ENCODE measurements around the gene ABCB6. TPM values are rescaled to one million over a fixed set of nuclear protein-coding genes. Genes with fewer than 3 reads are reported as not detected.

The ABCB6 gene
- 23.8 TPM for total RNA-seq

DNA sequence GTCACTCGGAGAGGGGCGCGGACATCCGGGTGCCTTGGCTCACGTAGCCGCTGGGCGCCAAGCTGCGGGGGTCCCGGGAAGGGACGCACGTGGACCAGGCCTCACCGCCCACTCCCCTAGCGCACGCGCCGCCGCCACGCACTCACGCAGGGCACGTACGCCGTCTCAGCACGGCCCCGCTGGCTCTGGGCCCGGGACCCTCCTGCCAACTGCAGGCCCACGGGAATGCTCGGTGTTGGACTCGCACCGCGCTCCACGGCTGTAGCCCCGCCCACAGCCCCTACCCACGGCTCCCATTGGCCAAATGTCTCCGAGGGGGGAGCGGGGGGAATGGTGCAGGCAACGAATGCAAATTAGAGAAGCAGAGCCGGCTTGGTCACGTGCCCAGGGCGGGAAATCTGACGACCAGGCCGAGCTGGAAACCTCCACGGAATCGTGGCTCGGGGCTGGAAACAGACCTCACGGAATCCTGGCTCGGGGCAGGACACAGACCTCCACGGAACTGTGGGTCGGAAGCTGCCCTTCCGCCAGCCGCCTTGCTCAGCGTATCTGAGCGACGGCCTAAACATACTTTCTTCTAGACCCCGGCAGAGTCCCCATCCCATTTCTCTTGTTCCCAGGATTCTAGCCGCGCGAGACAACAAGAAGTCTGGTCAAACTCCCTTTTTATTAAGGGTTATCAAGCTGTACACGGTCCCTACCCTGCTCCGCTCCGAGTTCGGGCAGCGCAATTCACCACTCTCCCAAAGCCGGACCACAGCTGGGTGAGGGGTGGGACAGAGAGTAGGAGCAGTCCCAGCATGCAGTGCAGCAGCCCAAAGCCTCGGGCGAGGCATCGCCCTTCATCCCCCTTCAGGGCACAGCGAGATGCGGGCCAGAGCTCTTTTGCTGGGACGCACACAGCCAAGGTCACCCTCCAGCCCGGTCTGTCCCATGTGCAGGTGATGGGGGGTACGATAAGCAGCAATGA is at the start of gene ABCB6:
ABCB6 (minus strand) TSS at position 227 of the 970 bp plus-strand sequence. CDS start 285 bp downstream, outside the sequence.
- intact Hi-C loops (cut with DNase I), result loop anchor here (2.0 kb wide), 1 partner anchor 42 kb away; the partner anchor contains the start of gene CNPPD1
- peak in 1 of 2 donors; percentile 97 for DNase-seq (ENCODE audit: extremely low spot score in 2 of 2)
- no peaks in the 10 kb centered on the region for H3K9me3 ChIP-seq
- peaks cover 40% of the 10 kb centered on the region for H3K4me1 ChIP-seq
- H3K27me3 ChIP-seq, result no peaks in the 10 kb centered on the region
- H3K36me3 ChIP-seq, result peaks cover 0 to 67% of the 10 kb centered on the region in 2 donors
- peak within 1 kb of the TSS; percentile 84 for H3K27ac ChIP-seq
- H3K4me3 ChIP-seq, result peak within 1 kb of the TSS; percentile 45 to 60
- TF ChIP-seq POLR2A (IDR thresholded peaks at IDR 0.05), result peak in 1 of 2 donors; percentile 53
- TF ChIP-seq, protein P1, sequence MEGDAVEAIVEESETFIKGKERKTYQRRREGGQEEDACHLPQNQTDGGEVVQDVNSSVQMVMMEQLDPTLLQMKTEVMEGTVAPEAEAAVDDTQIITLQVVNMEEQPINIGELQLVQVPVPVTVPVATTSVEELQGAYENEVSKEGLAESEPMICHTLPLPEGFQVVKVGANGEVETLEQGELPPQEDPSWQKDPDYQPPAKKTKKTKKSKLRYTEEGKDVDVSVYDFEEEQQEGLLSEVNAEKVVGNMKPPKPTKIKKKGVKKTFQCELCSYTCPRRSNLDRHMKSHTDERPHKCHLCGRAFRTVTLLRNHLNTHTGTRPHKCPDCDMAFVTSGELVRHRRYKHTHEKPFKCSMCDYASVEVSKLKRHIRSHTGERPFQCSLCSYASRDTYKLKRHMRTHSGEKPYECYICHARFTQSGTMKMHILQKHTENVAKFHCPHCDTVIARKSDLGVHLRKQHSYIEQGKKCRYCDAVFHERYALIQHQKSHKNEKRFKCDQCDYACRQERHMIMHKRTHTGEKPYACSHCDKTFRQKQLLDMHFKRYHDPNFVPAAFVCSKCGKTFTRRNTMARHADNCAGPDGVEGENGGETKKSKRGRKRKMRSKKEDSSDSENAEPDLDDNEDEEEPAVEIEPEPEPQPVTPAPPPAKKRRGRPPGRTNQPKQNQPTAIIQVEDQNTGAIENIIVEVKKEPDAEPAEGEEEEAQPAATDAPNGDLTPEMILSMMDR (IDR thresholded peaks at IDR 0.05), result no peak
- peak; percentile 76 to 90 for TF ChIP-seq POLR2AphosphoS5 (IDR thresholded peaks at IDR 0.05; ENCODE audit: insufficient read depth in 1 of 2, low read depth in 1 of 2)

DNA sequence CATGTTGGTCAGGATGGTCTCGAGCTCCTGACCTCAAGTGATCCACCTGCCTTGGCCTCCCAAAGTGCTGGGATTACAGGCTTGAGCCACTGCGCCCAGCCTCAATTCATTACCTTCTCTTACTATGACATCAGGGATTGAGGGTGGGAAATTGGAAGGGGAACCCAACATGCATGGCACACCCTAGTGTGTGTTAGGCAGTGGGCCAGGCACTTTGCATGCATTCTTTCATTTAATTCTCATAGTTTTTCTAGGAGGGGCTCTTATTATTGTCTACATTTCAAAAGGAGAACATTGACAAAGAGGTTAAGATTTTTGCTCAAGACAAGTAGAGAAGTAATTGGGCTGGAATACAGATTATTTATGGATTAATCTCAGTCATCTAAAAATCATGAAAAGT is 49.5 kb upstream of the ABCB6 start:
- no peaks in the 10 kb centered on the region for H3K4me1 ChIP-seq
- TF ChIP-seq POLR2A (IDR thresholded peaks at IDR 0.05), result no peak
- TF ChIP-seq POLR2AphosphoS5 (IDR thresholded peaks at IDR 0.05; ENCODE audit: insufficient read depth in 1 of 2, low read depth in 1 of 2), result no peak
- TF ChIP-seq, protein P1 (IDR thresholded peaks at IDR 0.05), result no peak
- H3K27ac ChIP-seq, result no peak overlapping the region
- no peak overlapping the region for H3K4me3 ChIP-seq
- H3K36me3 ChIP-seq, result no peaks in the 10 kb centered on the region
- no peak for DNase-seq (ENCODE audit: extremely low spot score in 2 of 2)
- intact Hi-C loops (cut with DNase I), result no loop called here
- no peaks in the 10 kb centered on the region for H3K27me3 ChIP-seq
- H3K9me3 ChIP-seq, result no peaks in the 10 kb centered on the region

DNA sequence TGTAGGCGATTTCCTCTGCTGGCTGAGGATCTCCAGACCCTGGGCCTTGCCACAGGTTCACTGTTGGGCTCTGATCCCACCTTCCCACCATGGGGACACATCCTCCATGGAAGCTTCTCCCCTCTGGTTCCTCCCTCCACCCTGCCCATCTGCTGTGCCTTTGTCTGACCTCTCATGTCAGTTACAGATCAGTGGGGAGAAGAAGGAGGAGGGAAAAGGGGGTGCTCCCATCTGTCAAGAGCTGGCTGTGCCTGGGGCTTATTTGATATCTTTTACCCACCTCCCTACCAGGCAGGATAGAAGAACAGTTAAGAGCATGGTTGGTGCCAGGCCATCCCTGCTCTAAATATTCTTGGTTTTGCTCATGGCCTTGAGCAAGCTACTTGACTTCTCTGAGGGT is 48.1 kb upstream of the ABCB6 start:
- TF ChIP-seq POLR2A (IDR thresholded peaks at IDR 0.05) (no peak), POLR2AphosphoS5 (IDR thresholded peaks at IDR 0.05; ENCODE audit: insufficient read depth in 1 of 2, low read depth in 1 of 2) (no peak)
- TF ChIP-seq, protein P1 (IDR thresholded peaks at IDR 0.05), result no peak
- no peaks in the 10 kb centered on the region for H3K9me3 ChIP-seq
- H3K36me3 ChIP-seq, result no peaks in the 10 kb centered on the region
- intact Hi-C loops (cut with DNase I), result no loop called here
- no peak for DNase-seq (ENCODE audit: extremely low spot score in 2 of 2)
- H3K27ac ChIP-seq, result no peak overlapping the region
- H3K4me3 ChIP-seq, result no peak overlapping the region
- H3K4me1 ChIP-seq, result no peaks in the 10 kb centered on the region
- no peaks in the 10 kb centered on the region for H3K27me3 ChIP-seq

DNA sequence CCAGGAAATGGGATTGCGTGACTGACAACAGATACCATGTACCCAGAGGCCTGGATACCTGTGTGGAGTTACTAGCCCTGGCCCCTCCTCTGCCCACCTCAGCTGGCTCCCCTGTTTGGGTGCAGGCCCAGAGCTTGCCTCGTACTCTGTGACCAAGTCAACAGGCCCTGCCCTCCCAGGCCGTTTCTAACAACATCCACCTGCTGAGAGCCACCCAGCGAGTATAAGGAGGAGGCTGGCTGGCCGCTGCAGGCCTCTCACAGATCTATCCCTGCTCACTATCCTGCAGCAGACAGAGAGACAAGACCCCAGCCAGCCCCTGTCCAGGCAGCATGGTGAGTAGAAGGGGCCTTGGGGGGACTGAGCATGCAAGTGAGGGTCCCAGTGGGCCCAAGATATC is 47.5 kb upstream of the ABCB6 start:
- Histone ChIP-seq H3K4me3 (no peak overlapping the region), H3K27ac (no peak overlapping the region), H3K36me3 (no peaks in the 10 kb centered on the region), H3K9me3 (no peaks in the 10 kb centered on the region), H3K4me1 (no peaks in the 10 kb centered on the region), H3K27me3 (no peaks in the 10 kb centered on the region)
- DNase-seq (ENCODE audit: extremely low spot score in 2 of 2), result no peak
- intact Hi-C loops (cut with DNase I), result no loop called here
- TF ChIP-seq, protein P1 (IDR thresholded peaks at IDR 0.05), result no peak
- TF ChIP-seq POLR2AphosphoS5 (IDR thresholded peaks at IDR 0.05; ENCODE audit: insufficient read depth in 1 of 2, low read depth in 1 of 2), result no peak
- no peak for TF ChIP-seq POLR2A (IDR thresholded peaks at IDR 0.05)

Measured in vagina (tissue), 2 donors.